Lung microvascular endothelial cell (primary cell): ENCODE data around the gene TTC38. TPM values are rescaled to one million over a fixed set of nuclear protein-coding genes. Genes with fewer than 3 reads are reported as not detected.
A peak's percentile ranks its signal among the peaks of the same experiment; 100 is the strongest.

Experiments used
- DNase-seq, 2 donors: peaks; one replicate each; pipeline versions ENCODE4 v3.0.0 to v3.0.0-alpha.2; 2010; ENCODE audit warnings: low read depth in 2 of 2
- total RNA-seq: library from RNA; depleted of rRNA; stranded (reverse); fragments of >200 nt; gene quantifications from 2 replicates; pipeline ENCODE4 v1.2.1, GENCODE V29; 2014

TTC38 gene
- total RNA-seq, 1 donor from 2014 or later, result 22.6 TPM

GRCh38 chr22:46276563-46276962, 8.8 kb downstream of the TTC38 start:
- DNase-seq, result no peak

- no peak for DNase-seq
Observed at GRCh38 chr22:46278656-46279645, 11.1 kb downstream of the TTC38 start.

- DNase-seq, result no peak
Observed at GRCh38 chr22:46280063-46280817, 12.4 kb downstream of the TTC38 start.

GRCh38 chr22:46280999-46281623, 13.3 kb downstream of the TTC38 start:
- no peak for DNase-seq

- no peak for DNase-seq
Observed at GRCh38 chr22:46281866-46282678, 14.3 kb downstream of the TTC38 start.

GRCh38 chr22:46286006-46286405, 18.2 kb downstream of the TTC38 start:
- DNase-seq, result no peak

GRCh38 chr22:46286941-46287872, 19.4 kb downstream of the TTC38 start:
- DNase-seq, result no peak

GRCh38 chr22:46287873-46288751, 20.3 kb downstream of the TTC38 start:
- peak; percentile 61 to 72 for DNase-seq

GRCh38 chr22:46288846-46289243, 21.0 kb downstream of the TTC38 start:
- no peak for DNase-seq

GRCh38 chr22:46289244-46289891, 21.6 kb downstream of the TTC38 start:
- no peak for DNase-seq

GRCh38 chr22:46290121-46290842, 22.5 kb downstream of the TTC38 start:
- no peak for DNase-seq

GRCh38 chr22:46290843-46291785, 23.3 kb downstream of the TTC38 start:
- no peak for DNase-seq

GRCh38 chr22:46292173-46292572, 24.4 kb downstream of the TTC38 start:
- DNase-seq, result no peak

- no peak for DNase-seq
Observed at GRCh38 chr22:46292732-46293131, 24.9 kb downstream of the TTC38 start.

- DNase-seq, result no peak
Observed at GRCh38 chr22:46293577-46294260, 25.9 kb downstream of the TTC38 start.

- no peak for DNase-seq
Observed at GRCh38 chr22:46294784-46295183, 27.0 kb downstream of the TTC38 start.
